NCI-H128 (cell line): ENCODE data around the gene HAO1.

Source experiments
- DNase-seq: peaks from one replicate; lab custom pipeline; 2025; ENCODE audit not compliant: unreplicated experiment; lab: John Stamatoyannopoulos, UW

The HAO1 gene

DNA sequence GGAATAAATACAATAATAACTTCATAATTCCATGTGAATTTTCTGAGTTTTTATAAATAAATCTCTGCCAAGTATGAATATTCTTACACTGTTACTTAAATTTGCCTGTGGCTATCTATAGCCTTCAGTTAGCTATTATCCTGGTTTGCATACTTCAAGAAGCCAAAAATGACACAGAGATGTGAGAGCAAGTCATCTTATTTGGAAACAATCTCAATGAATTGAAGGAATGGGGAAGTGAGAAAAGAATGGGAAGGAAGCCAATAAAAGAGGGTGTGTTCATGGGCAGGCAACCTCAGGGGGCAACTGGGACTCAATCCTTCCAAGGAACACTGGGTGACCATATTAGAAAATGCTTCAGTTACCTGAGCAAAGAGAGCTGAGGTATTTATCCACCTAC lies 9.9 kb downstream of the HAO1 start:
- DNase-seq: no peak

DNA sequence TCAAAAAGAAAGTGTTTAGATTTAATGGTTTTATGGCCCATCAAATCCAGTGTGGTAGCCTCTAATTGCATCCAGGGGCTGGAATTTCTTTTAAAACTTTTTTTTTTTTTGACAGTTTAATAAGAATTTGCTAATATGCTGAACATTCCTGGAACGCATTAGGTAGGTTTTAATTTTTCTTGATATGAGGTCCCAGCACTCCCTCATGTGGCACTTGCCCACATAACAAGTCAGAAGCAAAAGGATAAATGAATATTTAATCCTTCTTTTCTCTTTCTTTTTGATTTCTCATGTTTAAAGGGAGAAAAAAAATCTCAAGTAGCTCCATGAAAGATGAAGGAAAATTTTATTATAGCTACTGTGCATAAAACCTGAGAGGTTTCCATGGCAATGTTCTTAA lies 13.5 kb downstream of the HAO1 start:
- DNase-seq: no peak

DNA sequence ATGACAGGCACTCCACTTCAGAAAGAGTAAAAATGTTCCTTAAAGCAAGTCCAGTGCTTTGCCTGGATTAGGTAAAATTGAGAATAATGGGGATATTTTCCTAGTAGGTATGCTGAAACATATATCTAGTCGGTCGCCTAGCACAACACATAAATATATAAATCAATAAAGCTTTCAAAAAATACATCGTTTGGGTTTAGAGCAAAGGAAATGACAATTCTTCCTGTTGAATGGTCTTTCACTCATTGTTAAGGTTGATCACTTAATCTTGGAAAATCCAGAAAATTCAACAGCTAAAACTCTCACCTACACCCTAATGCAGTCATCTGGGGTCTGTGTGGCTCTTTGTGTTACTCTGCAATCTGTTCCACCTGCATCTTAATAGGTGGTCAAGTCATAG lies 13.9 kb downstream of the HAO1 start:
- no peak for DNase-seq

- no peak for DNase-seq
These were observed 15.6 kb downstream of the HAO1 start for GRCh38 chr20:7924692-7925091.

GRCh38 chr20:7916648-7917047 lies 23.6 kb downstream of the HAO1 start:
- DNase-seq: no peak

GRCh38 chr20:7912551-7912950 lies 27.7 kb downstream of the HAO1 start:
- DNase-seq: no peak

DNA sequence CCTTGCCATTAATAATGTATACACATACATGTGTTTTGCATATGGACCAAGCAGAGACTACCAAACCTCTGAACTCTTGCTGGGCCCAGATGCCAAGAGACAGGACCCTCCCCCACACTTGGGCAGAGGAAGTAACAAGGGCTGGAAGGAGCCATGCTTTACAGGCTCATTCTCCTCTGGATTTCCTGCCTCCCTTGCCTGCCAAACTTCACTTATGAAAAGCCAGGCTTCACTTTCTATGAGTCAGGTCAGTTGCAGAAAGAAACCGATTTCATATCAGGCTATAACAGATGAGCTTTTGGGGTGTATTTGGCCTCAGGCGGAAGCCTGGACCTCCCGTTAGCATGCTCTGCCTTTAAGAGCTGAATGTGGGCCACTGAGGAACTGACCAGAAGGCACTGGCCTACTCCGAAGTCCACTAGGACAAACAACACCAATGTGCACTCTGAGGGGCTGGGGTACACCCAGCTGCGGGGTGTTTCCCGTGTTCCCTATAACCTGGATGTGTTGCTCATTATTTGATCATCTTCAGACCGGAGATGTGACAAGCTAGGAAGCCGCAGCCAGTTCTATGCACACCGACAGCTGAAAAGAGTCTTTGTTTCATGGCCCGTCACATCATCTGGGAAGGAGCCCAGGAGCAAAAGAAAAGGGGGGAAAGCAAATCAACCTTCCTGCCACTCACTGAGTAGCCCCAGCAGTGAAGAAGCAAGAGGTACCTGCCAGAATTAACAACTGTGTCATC lies 28.5 kb downstream of the HAO1 start:
- DNase-seq: no peak

GRCh38 chr20:7908905-7909304 lies 31.4 kb downstream of the HAO1 start:
- DNase-seq: no peak

GRCh38 chr20:7903429-7903828 lies 36.8 kb downstream of the HAO1 start:
- no peak for DNase-seq

DNA sequence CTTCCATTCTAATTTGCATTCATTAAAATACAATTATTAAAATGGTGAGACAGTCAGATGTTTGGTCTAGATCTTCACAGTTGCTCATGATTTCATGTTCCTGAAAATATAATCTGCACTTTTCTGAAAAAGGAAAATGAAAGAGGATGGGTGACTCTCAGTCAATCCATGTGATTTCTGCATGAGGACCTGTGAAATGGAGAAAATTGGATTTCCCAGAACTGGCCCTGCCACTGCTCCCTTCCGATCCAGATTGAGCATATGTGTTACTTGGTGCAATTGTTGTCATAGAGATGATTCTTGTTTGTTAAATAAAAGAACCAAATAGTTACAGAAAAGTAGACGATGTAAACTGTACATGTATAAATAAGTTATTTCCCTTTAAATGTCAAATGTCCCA lies 37.4 kb downstream of the HAO1 start:
- DNase-seq: no peak

- no peak for DNase-seq
These were observed 42.4 kb downstream of the HAO1 start for GRCh38 chr20:7897781-7898364.

- no peak for DNase-seq
These were observed 47.1 kb downstream of the HAO1 start for GRCh38 chr20:7893014-7893730.

DNA sequence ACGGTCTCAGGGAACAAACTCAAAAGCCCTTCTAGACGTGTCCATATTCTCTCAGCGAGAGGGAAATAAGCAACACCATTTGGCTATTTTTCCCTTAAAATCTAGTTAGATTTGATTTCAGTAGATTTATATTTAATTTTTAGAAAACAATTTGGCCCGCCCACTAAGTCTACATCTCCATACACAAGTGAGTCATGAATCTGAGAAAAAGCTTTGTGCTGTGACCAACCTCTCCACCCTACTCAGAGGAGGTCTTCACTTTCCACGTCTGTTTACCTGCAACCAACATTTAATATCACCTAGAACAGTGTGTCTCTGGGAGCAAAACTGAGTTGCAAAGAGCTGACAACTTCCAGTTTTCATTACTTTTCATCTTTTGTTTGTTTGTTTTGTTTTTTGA lies 48.6 kb downstream of the HAO1 start:
- DNase-seq: no peak

GRCh38 chr20:7889736-7890135 lies 50.5 kb downstream of the HAO1 start:
- no peak for DNase-seq

DNA sequence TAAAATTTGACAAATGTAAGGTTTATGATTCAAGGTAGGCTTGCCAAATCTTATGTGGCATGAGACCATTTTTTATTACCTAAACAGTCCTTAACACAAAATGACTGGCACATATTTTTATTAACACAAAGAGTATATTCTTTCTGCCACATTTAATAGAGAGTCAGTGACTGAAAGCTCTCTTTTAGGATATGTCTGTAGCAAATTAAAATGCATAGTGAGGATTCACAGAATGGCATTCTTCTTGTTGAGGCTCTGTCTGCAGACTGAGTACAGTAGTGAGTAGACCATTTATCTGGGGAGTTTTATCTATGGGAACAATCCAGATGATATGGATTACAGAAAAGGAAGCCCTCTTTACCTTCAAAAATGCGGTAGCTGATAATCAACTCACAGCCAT lies 56.5 kb downstream of the HAO1 start:
- DNase-seq: no peak

- DNase-seq: no peak
These were observed 56.9 kb downstream of the HAO1 start for GRCh38 chr20:7883309-7883708.

- no peak for DNase-seq
These were observed 58.2 kb downstream of the HAO1 start for GRCh38 chr20:7882076-7882475.

DNA sequence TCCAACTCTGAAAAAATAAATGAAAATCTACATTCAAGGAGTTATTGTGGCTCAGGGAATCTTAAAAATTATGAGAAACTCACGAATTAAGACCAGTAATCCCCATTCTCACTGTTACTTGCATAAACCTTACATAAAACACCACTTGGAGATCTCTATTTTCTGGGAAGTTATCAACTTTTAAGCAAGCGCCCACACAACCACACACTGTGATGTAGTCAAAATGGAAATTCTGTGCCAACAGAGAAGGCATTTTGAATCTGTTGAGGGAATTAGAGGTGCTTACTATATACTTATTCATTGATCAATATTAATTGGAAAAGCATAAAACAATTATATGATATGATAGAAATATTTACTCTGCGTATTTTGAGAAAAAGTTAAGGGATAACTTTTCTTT lies 58.7 kb downstream of the HAO1 start:
- DNase-seq: no peak

DNA sequence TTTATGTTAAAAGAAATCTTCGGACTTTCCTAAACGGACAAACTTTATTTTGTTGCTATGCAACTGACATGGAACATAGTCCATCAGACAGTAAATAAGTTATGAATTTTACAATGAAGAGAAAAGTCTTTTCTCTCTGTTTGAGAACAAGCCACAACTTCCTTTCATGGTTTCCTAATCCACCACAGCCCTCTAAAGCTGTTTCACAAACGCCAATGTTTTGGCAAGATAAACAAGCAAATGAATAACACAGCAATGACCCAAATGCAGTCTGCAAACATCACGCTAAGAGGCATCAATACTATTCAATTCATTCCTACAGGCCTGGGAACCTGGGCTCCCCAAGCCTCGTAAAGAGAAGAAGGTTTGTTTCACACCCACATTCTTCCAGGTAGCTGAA lies 60.4 kb downstream of the HAO1 start:
- DNase-seq: no peak

- DNase-seq: no peak
These were observed 72.2 kb downstream of the HAO1 start for GRCh38 chr20:7868108-7868507.

GRCh38 chr20:7866285-7866684 lies 74.0 kb downstream of the HAO1 start:
- no peak for DNase-seq

DNA sequence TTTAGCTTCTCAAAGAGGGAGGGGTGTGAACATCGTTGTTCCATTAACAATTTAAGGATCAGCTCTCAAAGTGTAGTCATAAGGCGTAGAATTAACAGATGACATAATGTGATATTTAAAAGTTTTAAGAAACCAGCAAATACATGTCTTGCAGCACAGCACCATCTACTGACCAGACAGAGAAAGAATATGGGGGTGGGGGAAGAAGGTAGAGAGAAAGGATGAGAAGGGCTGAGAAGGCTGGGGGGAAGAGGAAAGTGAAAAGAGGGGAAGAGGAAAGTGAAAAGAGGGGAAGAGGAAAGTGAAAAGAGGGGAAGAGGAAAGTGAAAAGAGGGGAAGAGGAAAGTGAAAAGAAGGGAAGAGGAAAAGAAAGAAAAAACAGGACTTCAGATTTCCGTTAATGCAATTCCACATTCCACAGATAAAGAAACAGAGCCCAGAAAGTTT lies 80.9 kb downstream of the HAO1 start:
- peak; percentile 19 for DNase-seq
